GM21737 (cell line): ENCODE measurements around the gene PSMG4.
A peak's percentile ranks its signal among the peaks of the same experiment; 100 is the strongest.

Source experiments
- ATAC-seq: cut with Tn5 transposase; IDR thresholded peaks from one replicate; pipeline ENCODE4 v1.9.1; 2021; ENCODE audit warnings: mild to moderate bottlenecking, moderate library complexity; ENCODE audit not compliant: unreplicated experiment

PSMG4 gene

GRCh38 chr6:3250231-3250675, 8.5 kb upstream of the PSMG4 start:
- ATAC-seq, result no peak

GRCh38 chr6:3251462-3252314, 7.1 kb upstream of the PSMG4 start:
- ATAC-seq, result peak; percentile 67

- ATAC-seq, result no peak
Measured at GRCh38 chr6:3252369-3252768, 6.4 kb upstream of the PSMG4 start.

- ATAC-seq, result no peak
Measured at GRCh38 chr6:3252861-3253596, 5.7 kb upstream of the PSMG4 start.

GRCh38 chr6:3253597-3253961, 5.2 kb upstream of the PSMG4 start:
- ATAC-seq, result no peak

GRCh38 chr6:3258201-3258600, 546 bp upstream of the PSMG4 start:
- ATAC-seq, result no peak

GRCh38 chr6:3259491-3259958, 778 bp downstream of the PSMG4 start:
- peak; percentile 15 for ATAC-seq

GRCh38 chr6:3260296-3260695, 1.5 kb downstream of the PSMG4 start:
- ATAC-seq, result no peak

- no peak for ATAC-seq
Measured at GRCh38 chr6:3260772-3261517, 2.2 kb downstream of the PSMG4 start.

- no peak for ATAC-seq
Measured at GRCh38 chr6:3261518-3261820, 2.7 kb downstream of the PSMG4 start.

- ATAC-seq, result no peak
Measured at GRCh38 chr6:3261921-3262320, 3.2 kb downstream of the PSMG4 start.

GRCh38 chr6:3263096-3263495, 4.3 kb downstream of the PSMG4 start:
- no peak for ATAC-seq

- ATAC-seq, result no peak
Measured at GRCh38 chr6:3264356-3264755, 5.6 kb downstream of the PSMG4 start.

- ATAC-seq, result no peak
Measured at GRCh38 chr6:3265671-3266070, 6.9 kb downstream of the PSMG4 start.

GRCh38 chr6:3266170-3266569, 7.4 kb downstream of the PSMG4 start:
- no peak for ATAC-seq

- ATAC-seq, result no peak
Measured at GRCh38 chr6:3267162-3267561, 8.4 kb downstream of the PSMG4 start.

- no peak for ATAC-seq
Measured at GRCh38 chr6:3268680-3269079, 9.9 kb downstream of the PSMG4 start.

- ATAC-seq, result no peak
Measured at GRCh38 chr6:3269281-3269975, 10.7 kb downstream of the PSMG4 start.

GRCh38 chr6:3270258-3270657, 11.5 kb downstream of the PSMG4 start:
- ATAC-seq, result no peak

GRCh38 chr6:3271756-3272155, 13.0 kb downstream of the PSMG4 start:
- no peak for ATAC-seq
